GM12878 (cell line): Measurements from ENCODE around the gene NLRC3. TPM values are rescaled to one million over a fixed set of nuclear protein-coding genes. Genes with fewer than 3 reads are reported as not detected.

ENCODE experiments used
- ATAC-seq: fragments of 200-7000 bp; cut with Tn5 transposase; 3 replicates; pipeline ENCODE4 v1.9.1; 2020; ENCODE audit warnings: mild to moderate bottlenecking, moderate library complexity
- BruUV-seq: library from RNA; stranded (reverse); fragments of 400-500 nt; replicated peaks from 2 replicates; lab custom pipeline; 2021; lab: Mats Ljungman, UMichigan
- CTCF ChIA-PET: fragments of 300-600 bp; sonication (Branson Sonifier 250); formaldehyde crosslinking; extraction: SDS; loops from one replicate; lab custom pipeline; 2021; ENCODE audit warnings: inconsistent platforms; lab: Yijun Ruan, JAX
- POLR2A ChIA-PET: fragments of 350-600 bp; formaldehyde crosslinking; extraction: SDS; loops from one replicate; lab custom pipeline; 2021; ENCODE audit warnings: inconsistent platforms; lab: Charles Lee
- RAD21 ChIA-PET: fragments of 300-600 bp; sonication (Branson Sonifier 250); formaldehyde crosslinking; loops from one replicate; lab custom pipeline; 2023; ENCODE audit warnings: antibody characterized with exemption; ENCODE audit not compliant: unreplicated experiment; lab: Charles Lee
- SMC1A ChIA-PET: fragments of 300-600 bp; sonication (Branson Sonifier 250); formaldehyde crosslinking; loops from one replicate; lab custom pipeline; 2023; ENCODE audit not compliant: unreplicated experiment, uncharacterized antibody; lab: Charles Lee
- DNase-seq: peaks from one replicate; pipeline ENCODE4 v3.0.0-alpha.2; 2011; ENCODE audit warnings: low read depth, low spot score
- FAIRE-seq: peaks from 3 replicates; lab custom pipeline; 2011; peaks lifted over from hg19 to GRCh38; lab: Jason Lieb, UNC
- H2AFZ ChIP-seq: 2 replicates; pipeline ENCODE4 v1.6.0; 2011; ENCODE audit warnings: low read depth, low read length, control low read depth; ENCODE audit not compliant: control insufficient read depth
- H3K27ac ChIP-seq: 2 replicates; pipeline ENCODE4 v1.5.1; 2011; ENCODE audit warnings: control low read depth; ENCODE audit not compliant: control insufficient read depth, insufficient read depth
- H3K27me3 ChIP-seq, 2 experiments: replicated peaks in 1 of 2; 2 replicates each; pipeline versions ENCODE4 v1.6.0 to v1.6.1; 2011; ENCODE audit warnings: low read length in 1 of 2; ENCODE audit not compliant: control insufficient read depth in 2 of 2, insufficient read depth in 2 of 2
- H3K36me3 ChIP-seq, 2 experiments: 2 replicates each; pipeline ENCODE4 v1.5.1; 2011; ENCODE audit warnings: low read length in 1 of 2; ENCODE audit not compliant: control insufficient read depth in 2 of 2, insufficient read depth in 2 of 2
- H3K4me1 ChIP-seq: 2 replicates; pipeline ENCODE4 v1.6.1; 2011; ENCODE audit warnings: mild to moderate bottlenecking, low read length, moderate library complexity, mixed read lengths; ENCODE audit not compliant: control insufficient read depth, insufficient read depth
- H3K4me2 ChIP-seq: 2 replicates; pipeline ENCODE4 v1.6.0; 2011; ENCODE audit warnings: control low read depth; ENCODE audit not compliant: control insufficient read depth, insufficient read depth
- H3K4me3 ChIP-seq: fragments of 200-600 bp; sonication (generic); 2 replicates; pipeline ENCODE4 v1.5.1; 2016
- H3K79me2 ChIP-seq: 2 replicates; pipeline ENCODE4 v1.6.0; 2011; ENCODE audit warnings: low read length; ENCODE audit not compliant: control insufficient read depth, insufficient read depth
- H3K9ac ChIP-seq: 2 replicates; pipeline ENCODE4 v1.8.0; 2011; ENCODE audit warnings: low read length, control low read depth, mixed read lengths; ENCODE audit not compliant: control insufficient read depth, insufficient read depth
- H3K9me3 ChIP-seq: replicated peaks from 3 replicates; pipeline ENCODE4 v1.5.1; 2011; ENCODE audit warnings: mild to moderate bottlenecking, low read length; ENCODE audit not compliant: control insufficient read depth, insufficient read depth
- H4K20me1 ChIP-seq: 2 replicates; pipeline ENCODE4 v1.6.0; 2011; ENCODE audit not compliant: control insufficient read depth, insufficient read depth
- ASH2L ChIP-seq: fragments of 300-600, 200-600 bp; sonication (generic); IDR thresholded peaks from 2 replicates; pipeline ENCODE4 v1.6.1; 2017; ENCODE audit warnings: low read depth, mild to moderate bottlenecking, borderline replicate concordance
- BCL11A ChIP-seq: IDR thresholded peaks from 2 replicates; pipeline ENCODE4 v1.6.1; 2011; ENCODE audit warnings: low read depth, low read length
- HDGF ChIP-seq: fragments of 450-650 bp; IDR thresholded peaks from 2 replicates; pipeline ENCODE4 v1.6.1; 2016; ENCODE audit warnings: antibody characterized with exemption
- LARP7 ChIP-seq: fragments of 450-650 bp; IDR thresholded peaks from 2 replicates; pipeline ENCODE4 v1.6.1; 2017; ENCODE audit warnings: mild to moderate bottlenecking
- MTA2 ChIP-seq: fragments of 450-650 bp; IDR thresholded peaks from 2 replicates; pipeline ENCODE4 v1.6.1; 2016; ENCODE audit warnings: low read depth, mild to moderate bottlenecking, moderate library complexity
- MXI1 ChIP-seq: fragments of 150-350 bp; IDR thresholded peaks from 2 replicates; pipeline ENCODE4 v1.6.1; 2011; ENCODE audit warnings: low read depth, mild to moderate bottlenecking, inconsistent platforms, low read length, improper control_type of control experiment
- MYB ChIP-seq: fragments of 150-350 bp; IDR thresholded peaks from 2 replicates; pipeline ENCODE4 v1.6.1; 2014; ENCODE audit warnings: mild to moderate bottlenecking, low read depth, low read length, borderline replicate concordance
- NFYA ChIP-seq: IDR thresholded peaks from 2 replicates; pipeline ENCODE4 v1.6.1; 2011; ENCODE audit warnings: low read depth, mild to moderate bottlenecking, low read length, improper control_type of control experiment, borderline replicate concordance
- PAX5 ChIP-seq: IDR thresholded peaks from 2 replicates; pipeline ENCODE4 v1.6.1; 2011; ENCODE audit warnings: low read depth, low read length, borderline replicate concordance
- POLR2AphosphoS2 ChIP-seq: IDR thresholded peaks from 2 replicates; pipeline ENCODE4 v1.6.1; 2011; ENCODE audit warnings: low read depth, mild to moderate bottlenecking, low read length, improper control_type of control experiment, moderate library complexity
- POU2F2 ChIP-seq: IDR thresholded peaks from 3 replicates; pipeline ENCODE4 v1.6.1; 2011; ENCODE audit warnings: low read depth, mild to moderate bottlenecking, low read length, borderline replicate concordance
- SMC3 ChIP-seq: IDR thresholded peaks from 2 replicates; pipeline ENCODE4 v1.6.1; 2011; ENCODE audit warnings: low read length, improper control_type of control experiment, borderline replicate concordance
- TBL1XR1 ChIP-seq: IDR thresholded peaks from 2 replicates; pipeline ENCODE4 v1.6.1; 2012; ENCODE audit warnings: low read depth, low read length, improper control_type of control experiment
- ZSCAN29 ChIP-seq: fragments of 450-650 bp; IDR thresholded peaks from 2 replicates; pipeline ENCODE4 v1.6.1; 2017; ENCODE audit warnings: mild to moderate bottlenecking, moderate library complexity
- WGBS: methylation state at CpG from one replicate; pipeline ENCODE4 v1.1.6; 2016; ENCODE audit warnings: low lambda C conversion rate; ENCODE audit not compliant: insufficient replicate concordance, insufficient coverage; ENCODE audit errors: missing lambda C conversion rate; 5-methylcytosine and 5-hydroxymethylcytosine counted together
- in situ Hi-C: fragments of 300-500 bp; cut with MboI; formaldehyde crosslinking; loops from 9 replicates; pipeline ENCODE4 v1.14.3; 2018; ENCODE audit warnings: mixed read lengths
- intact Hi-C: fragments of 100-400 bp; cut with micrococcal nuclease; formaldehyde crosslinking; loops from one replicate; pipeline ENCODE4 v1.14.2; 2022; ENCODE audit not compliant: unreplicated experiment
- polyA plus RNA-seq, 11 experiments: library from polyadenylated mRNA; depleted of rRNA in 4 of 11; unstranded in 6 of 11; stranded (reverse) in 5 of 11; fragments of >200 nt; fragmentation: Nextera tagmentation in 4 of 11; fragmentation: Illumina TruSeq in 1 of 11; extraction: Ambion mirVana in 4 of 11; extraction: Trizol in 1 of 11; gene quantifications; 1 replicate in 1 of 11; 2 replicates in 10 of 11; pipeline versions ENCODE4 v1.2.1 to v1.2.3, GENCODE V29; 2011 to 2016; ENCODE audit warnings: inconsistent platforms in 2 of 11, missing spikeins in 2 of 11, low read depth in 1 of 11
- total RNA-seq, 4 experiments: library from RNA; depleted of rRNA in 3 of 4; stranded (reverse); fragments of >200 nt in 3 of 4; fragmentation: Illumina TruSeq in 1 of 4; extraction: Trizol in 1 of 4; gene quantifications; 2 replicates each; pipeline versions ENCODE4 v1.2.1 to v1.2.3, GENCODE V29; 2013 to 2021
- TF ChIP-seq, protein P1 (sequence below): fragments of 450-650 bp; IDR thresholded peaks from 2 replicates; pipeline ENCODE4 v1.6.1; 2017; ENCODE audit warnings: borderline replicate concordance

The NLRC3 gene
- total and polyA plus RNA-seq, 10 of the 15 experiments (the other 5 are each of a cell fraction or from before 2014, with no cell fraction given): 2.2 to 17.8 (median 7.6) TPM

GRCh38 chr16:3599121-3599520, 21.9 kb upstream of the NLRC3 start:
- ATAC-seq (no peak), DNase-seq (no peak), FAIRE-seq (no peak)
- H3K4me1 ChIP-seq: no peaks in the 10 kb centered on the region
- no peak overlapping the region for H3K4me2 ChIP-seq
- no peak for TF ChIP-seq ZSCAN29
- no peak for TF ChIP-seq MYB
- TF ChIP-seq BCL11A: no peak
- no peak for TF ChIP-seq POLR2AphosphoS2
- no peak for TF ChIP-seq SMC3
- no peak for TF ChIP-seq POU2F2
- TF ChIP-seq MXI1: no peak
- TF ChIP-seq ASH2L: no peak
- TF ChIP-seq TBL1XR1: no peak
- no peak for TF ChIP-seq NFYA
- TF ChIP-seq LARP7: no peak
- TF ChIP-seq MTA2: no peak
- TF ChIP-seq PAX5: no peak
- TF ChIP-seq, protein P1, sequence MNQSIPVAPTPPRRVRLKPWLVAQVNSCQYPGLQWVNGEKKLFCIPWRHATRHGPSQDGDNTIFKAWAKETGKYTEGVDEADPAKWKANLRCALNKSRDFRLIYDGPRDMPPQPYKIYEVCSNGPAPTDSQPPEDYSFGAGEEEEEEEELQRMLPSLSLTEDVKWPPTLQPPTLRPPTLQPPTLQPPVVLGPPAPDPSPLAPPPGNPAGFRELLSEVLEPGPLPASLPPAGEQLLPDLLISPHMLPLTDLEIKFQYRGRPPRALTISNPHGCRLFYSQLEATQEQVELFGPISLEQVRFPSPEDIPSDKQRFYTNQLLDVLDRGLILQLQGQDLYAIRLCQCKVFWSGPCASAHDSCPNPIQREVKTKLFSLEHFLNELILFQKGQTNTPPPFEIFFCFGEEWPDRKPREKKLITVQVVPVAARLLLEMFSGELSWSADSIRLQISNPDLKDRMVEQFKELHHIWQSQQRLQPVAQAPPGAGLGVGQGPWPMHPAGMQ: no peak
- TF ChIP-seq HDGF: no peak
- H3K9ac ChIP-seq: no peak overlapping the region
- WGBS: 81% methylated on average over 8 of the region's 8 CpGs
- no peaks in the 10 kb centered on the region for H3K27me3 ChIP-seq
- H3K36me3 ChIP-seq: peaks cover 0 to 3% of the 10 kb centered on the region in 2 experiments; a peak in 2 of 4 replicates
- ChIA-PET RAD21 (no interaction called here), SMC1A (no interaction called here), POLR2A (no interaction called here), CTCF (interaction anchor here (0.6 kb wide), 1 partner anchor 185 kb away, joined by 3 read pairs; no protein-coding TSS in a partner anchor)
- H3K9me3 ChIP-seq: no peaks in the 10 kb centered on the region; the same call in 2 of the 3 replicates
- intact Hi-C loops (no loop called here), in situ Hi-C loops (no loop called here)
- no peaks in the 10 kb centered on the region for H3K79me2 ChIP-seq
- no peaks in the 10 kb centered on the region for H4K20me1 ChIP-seq
- H2AFZ ChIP-seq: no peak overlapping the region
- no peak overlapping the region for H3K4me3 ChIP-seq
- BruUV-seq: no TSS peak
- no peak overlapping the region for H3K27ac ChIP-seq
